ENCODE measurements around the gene TBCK.

GRCh38 chr4:106080376-106080775 is 235.6 kb downstream of the TBCK start:
- TF ChIP-seq, protein P1, sequence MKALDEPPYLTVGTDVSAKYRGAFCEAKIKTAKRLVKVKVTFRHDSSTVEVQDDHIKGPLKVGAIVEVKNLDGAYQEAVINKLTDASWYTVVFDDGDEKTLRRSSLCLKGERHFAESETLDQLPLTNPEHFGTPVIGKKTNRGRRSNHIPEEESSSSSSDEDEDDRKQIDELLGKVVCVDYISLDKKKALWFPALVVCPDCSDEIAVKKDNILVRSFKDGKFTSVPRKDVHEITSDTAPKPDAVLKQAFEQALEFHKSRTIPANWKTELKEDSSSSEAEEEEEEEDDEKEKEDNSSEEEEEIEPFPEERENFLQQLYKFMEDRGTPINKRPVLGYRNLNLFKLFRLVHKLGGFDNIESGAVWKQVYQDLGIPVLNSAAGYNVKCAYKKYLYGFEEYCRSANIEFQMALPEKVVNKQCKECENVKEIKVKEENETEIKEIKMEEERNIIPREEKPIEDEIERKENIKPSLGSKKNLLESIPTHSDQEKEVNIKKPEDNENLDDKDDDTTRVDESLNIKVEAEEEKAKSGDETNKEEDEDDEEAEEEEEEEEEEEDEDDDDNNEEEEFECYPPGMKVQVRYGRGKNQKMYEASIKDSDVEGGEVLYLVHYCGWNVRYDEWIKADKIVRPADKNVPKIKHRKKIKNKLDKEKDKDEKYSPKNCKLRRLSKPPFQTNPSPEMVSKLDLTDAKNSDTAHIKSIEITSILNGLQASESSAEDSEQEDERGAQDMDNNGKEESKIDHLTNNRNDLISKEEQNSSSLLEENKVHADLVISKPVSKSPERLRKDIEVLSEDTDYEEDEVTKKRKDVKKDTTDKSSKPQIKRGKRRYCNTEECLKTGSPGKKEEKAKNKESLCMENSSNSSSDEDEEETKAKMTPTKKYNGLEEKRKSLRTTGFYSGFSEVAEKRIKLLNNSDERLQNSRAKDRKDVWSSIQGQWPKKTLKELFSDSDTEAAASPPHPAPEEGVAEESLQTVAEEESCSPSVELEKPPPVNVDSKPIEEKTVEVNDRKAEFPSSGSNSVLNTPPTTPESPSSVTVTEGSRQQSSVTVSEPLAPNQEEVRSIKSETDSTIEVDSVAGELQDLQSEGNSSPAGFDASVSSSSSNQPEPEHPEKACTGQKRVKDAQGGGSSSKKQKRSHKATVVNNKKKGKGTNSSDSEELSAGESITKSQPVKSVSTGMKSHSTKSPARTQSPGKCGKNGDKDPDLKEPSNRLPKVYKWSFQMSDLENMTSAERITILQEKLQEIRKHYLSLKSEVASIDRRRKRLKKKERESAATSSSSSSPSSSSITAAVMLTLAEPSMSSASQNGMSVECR (CRISPR knock-in tag; IDR thresholded peaks at IDR 0.05; ENCODE audit: borderline replicate concordance) = no peak
- TF ChIP-seq NR3C1 (CRISPR knock-in tag; conservative IDR thresholded peaks at IDR 0.05; ENCODE audit: low read depth) (no peak), NFYB (CRISPR knock-in tag; conservative IDR thresholded peaks at IDR 0.05; ENCODE audit: low read depth) (no peak), CTCF (IDR thresholded peaks at IDR 0.05) (no peak), ESRRA (CRISPR knock-in tag; IDR thresholded peaks at IDR 0.05; ENCODE audit: borderline replicate concordance) (no peak), JUN (CRISPR knock-in tag; IDR thresholded peaks at IDR 0.05) (no peak), ATF3 (CRISPR knock-in tag; conservative IDR thresholded peaks at IDR 0.05) (no peak), ZBTB43 (CRISPR knock-in tag; IDR thresholded peaks at IDR 0.05) (no peak), TEAD4 (CRISPR knock-in tag; IDR thresholded peaks at IDR 0.05) (no peak), MAX (CRISPR knock-in tag; IDR thresholded peaks at IDR 0.05) (no peak), TEAD1 (CRISPR knock-in tag; IDR thresholded peaks at IDR 0.05) (no peak), ZNF396 (CRISPR knock-in tag; IDR thresholded peaks at IDR 0.05; ENCODE audit: borderline replicate concordance) (no peak)
- TF ChIP-seq, protein P2, sequence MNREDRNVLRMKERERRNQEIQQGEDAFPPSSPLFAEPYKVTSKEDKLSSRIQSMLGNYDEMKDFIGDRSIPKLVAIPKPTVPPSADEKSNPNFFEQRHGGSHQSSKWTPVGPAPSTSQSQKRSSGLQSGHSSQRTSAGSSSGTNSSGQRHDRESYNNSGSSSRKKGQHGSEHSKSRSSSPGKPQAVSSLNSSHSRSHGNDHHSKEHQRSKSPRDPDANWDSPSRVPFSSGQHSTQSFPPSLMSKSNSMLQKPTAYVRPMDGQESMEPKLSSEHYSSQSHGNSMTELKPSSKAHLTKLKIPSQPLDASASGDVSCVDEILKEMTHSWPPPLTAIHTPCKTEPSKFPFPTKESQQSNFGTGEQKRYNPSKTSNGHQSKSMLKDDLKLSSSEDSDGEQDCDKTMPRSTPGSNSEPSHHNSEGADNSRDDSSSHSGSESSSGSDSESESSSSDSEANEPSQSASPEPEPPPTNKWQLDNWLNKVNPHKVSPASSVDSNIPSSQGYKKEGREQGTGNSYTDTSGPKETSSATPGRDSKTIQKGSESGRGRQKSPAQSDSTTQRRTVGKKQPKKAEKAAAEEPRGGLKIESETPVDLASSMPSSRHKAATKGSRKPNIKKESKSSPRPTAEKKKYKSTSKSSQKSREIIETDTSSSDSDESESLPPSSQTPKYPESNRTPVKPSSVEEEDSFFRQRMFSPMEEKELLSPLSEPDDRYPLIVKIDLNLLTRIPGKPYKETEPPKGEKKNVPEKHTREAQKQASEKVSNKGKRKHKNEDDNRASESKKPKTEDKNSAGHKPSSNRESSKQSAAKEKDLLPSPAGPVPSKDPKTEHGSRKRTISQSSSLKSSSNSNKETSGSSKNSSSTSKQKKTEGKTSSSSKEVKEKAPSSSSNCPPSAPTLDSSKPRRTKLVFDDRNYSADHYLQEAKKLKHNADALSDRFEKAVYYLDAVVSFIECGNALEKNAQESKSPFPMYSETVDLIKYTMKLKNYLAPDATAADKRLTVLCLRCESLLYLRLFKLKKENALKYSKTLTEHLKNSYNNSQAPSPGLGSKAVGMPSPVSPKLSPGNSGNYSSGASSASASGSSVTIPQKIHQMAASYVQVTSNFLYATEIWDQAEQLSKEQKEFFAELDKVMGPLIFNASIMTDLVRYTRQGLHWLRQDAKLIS (CRISPR knock-in tag; IDR thresholded peaks at IDR 0.05; ENCODE audit: borderline replicate concordance) = no peak
- TF ChIP-seq, protein P3, sequence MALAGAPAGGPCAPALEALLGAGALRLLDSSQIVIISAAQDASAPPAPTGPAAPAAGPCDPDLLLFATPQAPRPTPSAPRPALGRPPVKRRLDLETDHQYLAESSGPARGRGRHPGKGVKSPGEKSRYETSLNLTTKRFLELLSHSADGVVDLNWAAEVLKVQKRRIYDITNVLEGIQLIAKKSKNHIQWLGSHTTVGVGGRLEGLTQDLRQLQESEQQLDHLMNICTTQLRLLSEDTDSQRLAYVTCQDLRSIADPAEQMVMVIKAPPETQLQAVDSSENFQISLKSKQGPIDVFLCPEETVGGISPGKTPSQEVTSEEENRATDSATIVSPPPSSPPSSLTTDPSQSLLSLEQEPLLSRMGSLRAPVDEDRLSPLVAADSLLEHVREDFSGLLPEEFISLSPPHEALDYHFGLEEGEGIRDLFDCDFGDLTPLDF (CRISPR knock-in tag; IDR thresholded peaks at IDR 0.05) = no peak

Measured in WTC11 (cell line).